GM12878 (cell line): ENCODE data around the gene ALG12.

Source experiments
- YY1 ChIP-seq: IDR thresholded peaks from 2 replicates; pipeline ENCODE4 v1.6.1; 2011; ENCODE audit warnings: low read depth, mild to moderate bottlenecking, low read length
- TF ChIP-seq, protein P1 (sequence below), 3 experiments: IDR thresholded peaks in 2 of 3; conservative IDR thresholded peaks in 1 of 3; 2 replicates each; pipeline ENCODE4 v1.5.1; 2011; ENCODE audit warnings: low read depth in 3 of 3, low read length in 3 of 3, mild to moderate bottlenecking in 3 of 3, control low read depth in 2 of 3, moderate library complexity in 2 of 3, inconsistent platforms in 1 of 3, mixed read lengths in 1 of 3; ENCODE audit not compliant: control insufficient read depth in 2 of 3, insufficient read depth in 1 of 3; ENCODE audit errors: extremely low read depth in 1 of 3

GRCh38 chr22:49882519-49883293 lies 35.5 kb downstream of the ALG12 start:
- TF ChIP-seq, protein P1, sequence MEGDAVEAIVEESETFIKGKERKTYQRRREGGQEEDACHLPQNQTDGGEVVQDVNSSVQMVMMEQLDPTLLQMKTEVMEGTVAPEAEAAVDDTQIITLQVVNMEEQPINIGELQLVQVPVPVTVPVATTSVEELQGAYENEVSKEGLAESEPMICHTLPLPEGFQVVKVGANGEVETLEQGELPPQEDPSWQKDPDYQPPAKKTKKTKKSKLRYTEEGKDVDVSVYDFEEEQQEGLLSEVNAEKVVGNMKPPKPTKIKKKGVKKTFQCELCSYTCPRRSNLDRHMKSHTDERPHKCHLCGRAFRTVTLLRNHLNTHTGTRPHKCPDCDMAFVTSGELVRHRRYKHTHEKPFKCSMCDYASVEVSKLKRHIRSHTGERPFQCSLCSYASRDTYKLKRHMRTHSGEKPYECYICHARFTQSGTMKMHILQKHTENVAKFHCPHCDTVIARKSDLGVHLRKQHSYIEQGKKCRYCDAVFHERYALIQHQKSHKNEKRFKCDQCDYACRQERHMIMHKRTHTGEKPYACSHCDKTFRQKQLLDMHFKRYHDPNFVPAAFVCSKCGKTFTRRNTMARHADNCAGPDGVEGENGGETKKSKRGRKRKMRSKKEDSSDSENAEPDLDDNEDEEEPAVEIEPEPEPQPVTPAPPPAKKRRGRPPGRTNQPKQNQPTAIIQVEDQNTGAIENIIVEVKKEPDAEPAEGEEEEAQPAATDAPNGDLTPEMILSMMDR (IDR thresholded peaks at IDR 0.05 in 2 of 3, conservative IDR thresholded peaks at IDR 0.05 in 1 of 3; ENCODE audit: control insufficient read depth in 2 of 3, extremely low read depth in 1 of 3, insufficient read depth in 1 of 3, low read depth in 3 of 3, low read length in 3 of 3): no peak
- no peak for TF ChIP-seq YY1
